ENCODE results near the gene CDH4. TPM values are rescaled to one million over a fixed set of nuclear protein-coding genes. Genes with fewer than 3 reads are reported as not detected.

The CDH4 gene
- total RNA-seq, 2 experiments from 2014 or later, result 0.11 to 0.18 TPM

- H3K4me1 Mint-ChIP-seq (ENCODE audit: low read depth), result no peaks in the 10 kb centered on the region
- no peak for ATAC-seq
- CTCF ChIA-PET, result no interaction called here
- no peaks in the 10 kb centered on the region for H3K9me3 Mint-ChIP-seq
- H3K27ac Mint-ChIP-seq, result no peak overlapping the region
- H3K27me3 Mint-ChIP-seq, result no peaks in the 10 kb centered on the region
- no peak for DNase-seq
- POLR2A ChIA-PET, result no interaction called here
- no peaks in the 10 kb centered on the region for H3K36me3 Mint-ChIP-seq (ENCODE audit: low read depth)
- TF ChIP-seq CTCF (IDR thresholded peaks at IDR 0.05), result no peak
- intact Hi-C loops (cut with micrococcal nuclease), result no loop called here
- H3K4me3 Mint-ChIP-seq, result no peak overlapping the region
Observed at GRCh38 chr20:61487997-61488371, 235.9 kb downstream of the CDH4 start.

- CTCF ChIA-PET, result no interaction called here
- no peaks in the 10 kb centered on the region for H3K27me3 Mint-ChIP-seq
Observed at GRCh38 chr20:61490721-61491120, 238.7 kb downstream of the CDH4 start.

GRCh38 chr20:61492065-61492464 lies 240.0 kb downstream of the CDH4 start:
- H3K27me3 Mint-ChIP-seq, result no peaks in the 10 kb centered on the region
- intact Hi-C loops (cut with micrococcal nuclease), result no loop called here
- no peak overlapping the region for H3K27ac Mint-ChIP-seq
- no peak overlapping the region for H3K4me3 Mint-ChIP-seq
- POLR2A ChIA-PET, result no interaction called here
- no peaks in the 10 kb centered on the region for H3K4me1 Mint-ChIP-seq (ENCODE audit: low read depth)
- TF ChIP-seq CTCF (IDR thresholded peaks at IDR 0.05), result no peak
- CTCF ChIA-PET, result no interaction called here
- H3K9me3 Mint-ChIP-seq, result no peaks in the 10 kb centered on the region
- DNase-seq (no peak), ATAC-seq (no peak)
- H3K36me3 Mint-ChIP-seq (ENCODE audit: low read depth), result no peaks in the 10 kb centered on the region

More at GRCh38 chr20:61490721-61491120, 238.7 kb downstream of the CDH4 start:
- Mint-ChIP-seq H3K36me3 (ENCODE audit: low read depth) (no peaks in the 10 kb centered on the region), H3K4me3 (no peak overlapping the region), H3K4me1 (ENCODE audit: low read depth) (no peaks in the 10 kb centered on the region), H3K9me3 (no peaks in the 10 kb centered on the region), H3K27ac (no peak overlapping the region)
- no peak for DNase-seq
- no peak for ATAC-seq
- intact Hi-C loops (cut with micrococcal nuclease), result no loop called here
- POLR2A ChIA-PET, result no interaction called here
- TF ChIP-seq CTCF (IDR thresholded peaks at IDR 0.05), result no peak

- CTCF ChIA-PET, result no interaction called here
- no peak overlapping the region for H3K4me3 Mint-ChIP-seq
- no peak for TF ChIP-seq CTCF (IDR thresholded peaks at IDR 0.05)
- no peaks in the 10 kb centered on the region for H3K36me3 Mint-ChIP-seq (ENCODE audit: low read depth)
- intact Hi-C loops (cut with micrococcal nuclease), result no loop called here
- POLR2A ChIA-PET, result no interaction called here
- no peak overlapping the region for H3K27ac Mint-ChIP-seq
- H3K4me1 Mint-ChIP-seq (ENCODE audit: low read depth), result no peaks in the 10 kb centered on the region
- H3K9me3 Mint-ChIP-seq, result no peaks in the 10 kb centered on the region
- H3K27me3 Mint-ChIP-seq, result no peaks in the 10 kb centered on the region
- ATAC-seq (no peak), DNase-seq (no peak)
Observed at GRCh38 chr20:61493798-61494305, 241.8 kb downstream of the CDH4 start.

- POLR2A ChIA-PET, result no interaction called here
- no peaks in the 10 kb centered on the region for H3K4me1 Mint-ChIP-seq (ENCODE audit: low read depth)
- no peak for TF ChIP-seq CTCF (IDR thresholded peaks at IDR 0.05)
Observed at GRCh38 chr20:61494763-61495575, 242.9 kb downstream of the CDH4 start.

More at GRCh38 chr20:61494763-61495575, 242.9 kb downstream of the CDH4 start:
- intact Hi-C loops (cut with micrococcal nuclease), result no loop called here
- no peak for ATAC-seq
- no peaks in the 10 kb centered on the region for H3K27me3 Mint-ChIP-seq
- no peak overlapping the region for H3K4me3 Mint-ChIP-seq
- CTCF ChIA-PET, result no interaction called here
- H3K36me3 Mint-ChIP-seq (ENCODE audit: low read depth), result no peaks in the 10 kb centered on the region
- no peak overlapping the region for H3K27ac Mint-ChIP-seq
- DNase-seq, result no peak
- H3K9me3 Mint-ChIP-seq, result no peaks in the 10 kb centered on the region
